ENCODE results near the gene ALG14.
"Not testable (repeated sequence)": the region's sequence is repeated elsewhere in the genome, so short reads cannot be mapped to it uniquely, and the experiment has no call there.

Gene ALG14

GRCh38 chr1:95067568-95067967 lies 5.2 kb downstream of the ALG14 start:
- WGBS = 80% methylated on average over 5 of the region's 5 CpGs
- no peak overlapping the region for H3K27ac ChIP-seq (ENCODE audit: low read depth, low read length)

DNA sequence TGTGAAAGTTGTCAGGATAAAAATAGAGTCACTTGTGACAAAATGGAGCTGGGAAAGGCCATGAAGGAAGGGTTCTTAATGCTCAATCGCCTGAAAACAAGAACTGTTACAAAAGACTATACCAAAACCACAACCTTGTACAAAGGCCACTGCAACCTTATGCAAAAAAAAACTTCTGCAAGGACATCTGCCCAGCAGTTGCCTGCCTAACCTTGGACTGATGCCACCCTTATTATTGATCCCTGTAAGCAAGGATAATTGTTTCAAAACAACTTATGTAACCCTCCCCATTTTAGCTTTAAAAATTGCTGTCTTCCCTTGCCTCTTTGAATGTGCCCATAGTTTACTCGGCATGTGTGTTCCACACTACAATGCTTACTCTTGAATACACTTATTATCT lies 5.7 kb downstream of the ALG14 start:
- 84% methylated on average over 2 of the region's 2 CpGs for WGBS
- Histone ChIP-seq H3K4me3 (ENCODE audit: low read length) (no peak overlapping the region), H3K36me3 (ENCODE audit: insufficient read depth, low read length) (no peaks in the 10 kb centered on the region), H3K27ac (ENCODE audit: low read depth, low read length) (no peak overlapping the region), H3K9me3 (ENCODE audit: insufficient read depth, low read depth, low read length) (no peaks in the 10 kb centered on the region), H3K27me3 (ENCODE audit: insufficient read depth, low read length) (no peaks in the 10 kb centered on the region), H3K4me1 (ENCODE audit: insufficient read depth, low read length) (no peaks in the 10 kb centered on the region; the same call in 1 of the 2 replicates), H3K9ac (ENCODE audit: low read depth, low read length) (no peak overlapping the region)

More at GRCh38 chr1:95067568-95067967, 5.2 kb downstream of the ALG14 start:
- Histone ChIP-seq H3K9me3 (ENCODE audit: insufficient read depth, low read depth, low read length) (no peaks in the 10 kb centered on the region), H3K4me3 (ENCODE audit: low read length) (no peak overlapping the region), H3K27me3 (ENCODE audit: insufficient read depth, low read length) (no peaks in the 10 kb centered on the region), H3K4me1 (ENCODE audit: insufficient read depth, low read length) (no peaks in the 10 kb centered on the region; the same call in 1 of the 2 replicates), H3K9ac (ENCODE audit: low read depth, low read length) (no peak overlapping the region), H3K36me3 (ENCODE audit: insufficient read depth, low read length) (no peaks in the 10 kb centered on the region)

- Histone ChIP-seq H3K9ac (ENCODE audit: low read depth, low read length) (no peak overlapping the region), H3K4me3 (ENCODE audit: low read length) (no peak overlapping the region), H3K27me3 (ENCODE audit: insufficient read depth, low read length) (no peaks in the 10 kb centered on the region), H3K9me3 (ENCODE audit: insufficient read depth, low read depth, low read length) (no peaks in the 10 kb centered on the region), H3K4me1 (ENCODE audit: insufficient read depth, low read length) (no peaks in the 10 kb centered on the region), H3K27ac (ENCODE audit: low read depth, low read length) (no peak overlapping the region), H3K36me3 (ENCODE audit: insufficient read depth, low read length) (no peaks in the 10 kb centered on the region)
- WGBS = 92% methylated on average over 3 of the region's 3 CpGs
Measured at GRCh38 chr1:95061445-95062006, 11.2 kb downstream of the ALG14 start.

GRCh38 chr1:95058974-95059373 lies 13.8 kb downstream of the ALG14 start:
- Histone ChIP-seq H3K27me3 (ENCODE audit: insufficient read depth, low read length) (no peaks in the 10 kb centered on the region), H3K27ac (ENCODE audit: low read depth, low read length) (no peak overlapping the region), H3K4me1 (ENCODE audit: insufficient read depth, low read length) (no peaks in the 10 kb centered on the region), H3K4me3 (ENCODE audit: low read length) (no peak overlapping the region), H3K9ac (ENCODE audit: low read depth, low read length) (no peak overlapping the region), H3K9me3 (ENCODE audit: insufficient read depth, low read depth, low read length) (no peaks in the 10 kb centered on the region), H3K36me3 (ENCODE audit: insufficient read depth, low read length) (no peaks in the 10 kb centered on the region)
- 87% methylated on average over 9 of the region's 9 CpGs for WGBS

GRCh38 chr1:95057351-95057750 lies 15.4 kb downstream of the ALG14 start:
- Histone ChIP-seq H3K4me3 (ENCODE audit: low read length) (no peak overlapping the region), H3K9me3 (ENCODE audit: insufficient read depth, low read depth, low read length) (no peaks in the 10 kb centered on the region), H3K4me1 (ENCODE audit: insufficient read depth, low read length) (no peaks in the 10 kb centered on the region), H3K36me3 (ENCODE audit: insufficient read depth, low read length) (no peaks in the 10 kb centered on the region), H3K27me3 (ENCODE audit: insufficient read depth, low read length) (no peaks in the 10 kb centered on the region), H3K27ac (ENCODE audit: low read depth, low read length) (no peak overlapping the region), H3K9ac (ENCODE audit: low read depth, low read length) (no peak overlapping the region)
- 99% methylated on average over 6 of the region's 6 CpGs for WGBS

DNA sequence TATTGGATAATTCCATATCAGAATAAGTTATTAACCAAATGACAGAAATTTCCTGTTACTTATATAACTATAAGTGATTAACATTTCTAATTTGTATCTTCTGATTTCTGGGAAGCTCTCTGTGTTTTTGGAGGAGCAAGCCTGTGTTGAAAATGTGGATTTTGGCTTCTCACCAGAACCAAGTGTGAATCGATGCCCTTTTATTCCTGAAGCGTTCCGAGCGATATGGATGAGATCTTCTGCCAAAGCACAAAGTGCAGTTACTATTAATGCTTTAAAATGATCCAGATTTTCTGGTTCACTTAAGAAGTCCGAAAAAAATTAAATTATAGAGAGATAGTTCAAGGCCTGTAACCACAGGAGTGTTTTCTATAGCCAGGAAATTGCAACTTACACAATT lies 22.8 kb downstream of the ALG14 start:
- no peak overlapping the region for H3K27ac ChIP-seq (ENCODE audit: low read depth, low read length)
- WGBS = 97% methylated on average over 4 of the region's 5 CpGs

GRCh38 chr1:95048317-95048716 lies 24.4 kb downstream of the ALG14 start:
- no peak overlapping the region for H3K27ac ChIP-seq (ENCODE audit: low read depth, low read length)
- H3K4me1 ChIP-seq (ENCODE audit: insufficient read depth, low read length) = no peaks in the 10 kb centered on the region
- no peaks in the 10 kb centered on the region for H3K27me3 ChIP-seq (ENCODE audit: insufficient read depth, low read length)
- no peaks in the 10 kb centered on the region for H3K9me3 ChIP-seq (ENCODE audit: insufficient read depth, low read depth, low read length)
- no peaks in the 10 kb centered on the region for H3K36me3 ChIP-seq (ENCODE audit: insufficient read depth, low read length)
- H3K4me3 ChIP-seq (ENCODE audit: low read length) = no peak overlapping the region
- no peak overlapping the region for H3K9ac ChIP-seq (ENCODE audit: low read depth, low read length)
- WGBS = 98% methylated on average over 3 of the region's 3 CpGs

More for the DNA sequence above, 22.8 kb downstream of the ALG14 start:
- no peak overlapping the region for H3K4me3 ChIP-seq (ENCODE audit: low read length)
- no peak overlapping the region for H3K9ac ChIP-seq (ENCODE audit: low read depth, low read length)
- no peaks in the 10 kb centered on the region for H3K4me1 ChIP-seq (ENCODE audit: insufficient read depth, low read length)
- no peaks in the 10 kb centered on the region for H3K9me3 ChIP-seq (ENCODE audit: insufficient read depth, low read depth, low read length)
- H3K36me3 ChIP-seq (ENCODE audit: insufficient read depth, low read length) = no peaks in the 10 kb centered on the region
- H3K27me3 ChIP-seq (ENCODE audit: insufficient read depth, low read length) = no peaks in the 10 kb centered on the region

- not testable (repeated sequence) for H3K36me3 ChIP-seq (ENCODE audit: insufficient read depth, low read length); H3K4me1 ChIP-seq (ENCODE audit: insufficient read depth, low read length); H3K27ac ChIP-seq (ENCODE audit: low read depth, low read length); H3K9me3 ChIP-seq (ENCODE audit: insufficient read depth, low read depth, low read length); H3K27me3 ChIP-seq (ENCODE audit: insufficient read depth, low read length); H3K9ac ChIP-seq (ENCODE audit: low read depth, low read length); H3K4me3 ChIP-seq (ENCODE audit: low read length)
- WGBS = 94% methylated on average over 3 of the region's 3 CpGs
Measured at GRCh38 chr1:95047624-95048023, 25.1 kb downstream of the ALG14 start.

DNA sequence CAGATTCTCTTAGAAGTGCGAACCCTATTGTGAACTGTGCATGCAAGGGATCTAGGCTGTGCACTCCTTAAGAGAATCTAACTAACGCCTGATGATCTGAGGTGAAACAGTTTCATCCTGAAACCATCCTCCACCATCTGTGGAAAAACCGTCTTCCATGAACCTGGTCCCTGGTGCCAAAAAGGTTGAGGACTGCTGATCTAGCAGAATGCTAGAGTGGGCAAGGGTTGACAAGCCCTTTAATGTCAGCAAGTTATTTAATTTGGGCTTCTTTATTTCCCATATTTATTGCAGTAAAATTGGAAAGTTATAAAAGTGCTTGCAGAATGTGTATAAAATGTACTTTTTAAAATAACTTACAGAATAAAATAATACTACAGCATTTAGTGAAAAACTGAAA lies 26.4 kb downstream of the ALG14 start:
- Histone ChIP-seq H3K36me3 (ENCODE audit: insufficient read depth, low read length) (no peaks in the 10 kb centered on the region), H3K4me3 (ENCODE audit: low read length) (no peak overlapping the region), H3K27ac (ENCODE audit: low read depth, low read length) (no peak overlapping the region), H3K27me3 (ENCODE audit: insufficient read depth, low read length) (no peaks in the 10 kb centered on the region), H3K4me1 (ENCODE audit: insufficient read depth, low read length) (no peaks in the 10 kb centered on the region), H3K9me3 (ENCODE audit: insufficient read depth, low read depth, low read length) (no peaks in the 10 kb centered on the region), H3K9ac (ENCODE audit: low read depth, low read length) (no peak overlapping the region)
- WGBS = 91% methylated on average over 3 of the region's 3 CpGs

DNA sequence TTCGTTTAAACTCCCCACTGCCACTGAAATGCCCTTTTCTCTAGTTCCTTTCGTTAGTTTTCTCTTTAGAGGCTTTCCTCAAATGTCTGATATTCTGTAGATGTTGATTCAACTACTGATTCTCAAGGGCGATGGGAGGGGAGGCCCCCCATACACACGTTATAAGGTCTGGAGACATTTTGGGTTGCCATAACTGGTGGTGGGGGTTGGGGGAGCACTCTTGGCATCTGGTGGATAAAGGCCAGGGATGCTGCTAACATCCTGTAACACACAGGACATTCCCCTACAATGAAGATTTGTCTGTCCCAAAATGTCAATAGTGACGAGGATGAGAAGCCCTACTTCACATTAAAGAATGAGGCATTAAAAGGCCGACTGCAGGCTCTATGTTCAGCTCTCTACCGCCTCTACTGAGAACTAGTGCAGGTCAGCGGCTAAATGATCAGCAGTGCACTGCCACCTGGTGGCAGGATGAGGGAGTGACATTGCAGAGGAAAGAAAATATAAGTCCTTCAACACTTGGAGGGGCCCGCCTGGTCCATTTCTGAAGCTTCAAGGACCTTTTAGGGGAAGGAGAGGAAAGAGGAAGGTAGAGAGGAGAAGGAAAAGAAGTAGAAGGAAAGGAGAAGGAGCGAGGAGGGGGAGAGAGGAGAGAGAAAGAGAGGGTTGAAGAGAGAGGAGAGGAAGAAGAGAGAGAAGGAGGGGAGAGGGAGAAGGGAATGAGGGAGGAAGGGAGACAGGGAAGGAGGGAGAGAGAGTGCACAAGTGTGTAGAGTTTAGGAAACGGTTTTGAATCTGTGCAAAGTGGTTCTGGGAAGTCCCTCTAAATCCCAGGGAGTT lies 29.4 kb downstream of the ALG14 start:
- Histone ChIP-seq H3K9me3 (ENCODE audit: insufficient read depth, low read depth, low read length) (no peaks in the 10 kb centered on the region), H3K4me1 (ENCODE audit: insufficient read depth, low read length) (no peaks in the 10 kb centered on the region), H3K9ac (ENCODE audit: low read depth, low read length) (no peak overlapping the region), H3K27ac (ENCODE audit: low read depth, low read length) (no peak overlapping the region), H3K27me3 (ENCODE audit: insufficient read depth, low read length) (no peaks in the 10 kb centered on the region), H3K36me3 (ENCODE audit: insufficient read depth, low read length) (no peaks in the 10 kb centered on the region), H3K4me3 (ENCODE audit: low read length) (peak overlapping the region; percentile 23; the same call in 1 of the 2 replicates)
- WGBS = 43% methylated on average over 11 of the region's 11 CpGs

GRCh38 chr1:95042286-95042685 lies 30.5 kb downstream of the ALG14 start:
- Histone ChIP-seq H3K9ac (ENCODE audit: low read depth, low read length) (no peak overlapping the region), H3K9me3 (ENCODE audit: insufficient read depth, low read depth, low read length) (no peaks in the 10 kb centered on the region), H3K4me1 (ENCODE audit: insufficient read depth, low read length) (no peaks in the 10 kb centered on the region), H3K27me3 (ENCODE audit: insufficient read depth, low read length) (no peaks in the 10 kb centered on the region), H3K27ac (ENCODE audit: low read depth, low read length) (no peak overlapping the region), H3K4me3 (ENCODE audit: low read length) (no peak overlapping the region), H3K36me3 (ENCODE audit: insufficient read depth, low read length) (no peaks in the 10 kb centered on the region)
- WGBS = 87% methylated on average over 3 of the region's 3 CpGs
